Measurements from ENCODE around the gene BACH1. TPM values are rescaled to one million over a fixed set of nuclear protein-coding genes. Genes with fewer than 3 reads are reported as not detected.
"Not testable (repeated sequence)": the region's sequence is repeated elsewhere in the genome, so short reads cannot be mapped to it uniquely, and the experiment has no call there.

Gene BACH1
- total RNA-seq, 1 donor from 2014 or later, result 27.3 TPM

- peak; percentile 47 for DNase-seq (ENCODE audit: low read depth, low spot score)
Measured at GRCh38 chr21:29343519-29343918, 44.8 kb downstream of the BACH1 start.

DNA sequence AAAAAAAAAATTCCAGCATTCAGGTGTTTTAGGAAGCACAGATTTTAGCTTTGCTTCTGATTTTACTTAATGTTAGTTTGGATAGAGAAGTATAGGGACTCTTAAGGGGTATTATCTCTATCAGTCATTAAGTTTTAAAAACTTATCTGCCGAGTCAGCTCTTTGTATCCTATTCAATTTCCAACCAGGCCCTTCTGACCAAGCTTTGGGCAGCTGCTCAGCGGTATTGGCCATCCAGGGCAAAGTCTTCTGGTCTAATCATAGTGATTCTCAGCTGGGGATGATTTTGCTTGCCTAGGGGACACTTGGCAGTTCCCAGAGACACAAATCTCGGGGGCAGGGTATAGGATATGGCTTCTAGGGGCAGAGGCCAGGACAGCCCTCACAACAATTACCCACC, 47.6 kb downstream of the BACH1 start:
- no peak for DNase-seq (ENCODE audit: low read depth, low spot score)

- no peak for DNase-seq (ENCODE audit: low read depth, low spot score)
Measured at GRCh38 chr21:29346771-29347170, 48.0 kb downstream of the BACH1 start.

- no peak for DNase-seq (ENCODE audit: low read depth, low spot score)
Measured at GRCh38 chr21:29347274-29347681, 48.6 kb downstream of the BACH1 start.

- DNase-seq (ENCODE audit: low read depth, low spot score), result no peak
Measured at GRCh38 chr21:29349702-29350101, 51.0 kb downstream of the BACH1 start.

DNA sequence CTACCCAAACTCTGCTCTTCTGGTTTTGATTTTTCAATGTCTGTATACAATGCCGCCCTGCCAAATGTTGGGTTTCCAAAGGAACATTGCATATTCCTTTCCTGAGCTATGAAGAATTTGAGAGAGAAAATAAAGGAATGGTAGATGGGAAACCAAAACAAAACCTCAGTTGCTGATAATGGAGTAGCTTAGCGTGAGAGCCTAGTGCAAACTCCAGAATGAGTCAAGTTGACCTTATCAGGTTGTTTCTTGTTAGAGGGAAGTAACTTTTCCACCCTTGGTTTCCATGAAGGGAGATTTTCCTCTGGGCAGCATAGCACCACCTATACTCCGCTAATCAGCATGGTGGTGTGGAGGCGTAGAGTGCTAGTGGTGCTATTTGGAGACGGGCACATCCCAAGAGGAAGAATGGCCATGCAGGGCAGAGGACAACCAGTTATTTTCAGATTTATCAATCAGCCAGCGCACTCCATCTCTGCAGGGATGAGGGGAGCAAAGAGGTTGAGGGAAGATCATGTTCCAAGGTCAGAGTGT, 51.6 kb downstream of the BACH1 start:
- no peak for DNase-seq (ENCODE audit: low read depth, low spot score)

DNA sequence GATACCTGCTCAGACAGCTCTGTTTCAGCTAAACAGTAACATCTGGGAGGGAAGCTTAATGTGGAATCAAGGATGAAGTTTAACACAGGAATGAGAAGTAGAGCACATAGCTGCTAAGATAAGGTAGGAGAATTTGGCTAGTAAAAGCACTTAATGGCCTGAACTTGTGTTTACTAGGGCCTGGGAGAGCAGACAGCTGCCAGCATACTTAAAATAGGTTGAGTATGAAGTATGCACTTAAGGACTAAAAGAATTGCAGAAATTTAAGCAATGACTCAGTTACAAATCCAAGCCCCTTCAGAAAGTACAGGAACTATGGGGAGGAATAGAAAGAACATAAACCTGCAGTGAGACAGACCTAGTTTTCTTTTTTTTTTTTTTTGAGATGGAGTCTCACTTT, 53.0 kb downstream of the BACH1 start:
- no peak for DNase-seq (ENCODE audit: low read depth, low spot score)

DNA sequence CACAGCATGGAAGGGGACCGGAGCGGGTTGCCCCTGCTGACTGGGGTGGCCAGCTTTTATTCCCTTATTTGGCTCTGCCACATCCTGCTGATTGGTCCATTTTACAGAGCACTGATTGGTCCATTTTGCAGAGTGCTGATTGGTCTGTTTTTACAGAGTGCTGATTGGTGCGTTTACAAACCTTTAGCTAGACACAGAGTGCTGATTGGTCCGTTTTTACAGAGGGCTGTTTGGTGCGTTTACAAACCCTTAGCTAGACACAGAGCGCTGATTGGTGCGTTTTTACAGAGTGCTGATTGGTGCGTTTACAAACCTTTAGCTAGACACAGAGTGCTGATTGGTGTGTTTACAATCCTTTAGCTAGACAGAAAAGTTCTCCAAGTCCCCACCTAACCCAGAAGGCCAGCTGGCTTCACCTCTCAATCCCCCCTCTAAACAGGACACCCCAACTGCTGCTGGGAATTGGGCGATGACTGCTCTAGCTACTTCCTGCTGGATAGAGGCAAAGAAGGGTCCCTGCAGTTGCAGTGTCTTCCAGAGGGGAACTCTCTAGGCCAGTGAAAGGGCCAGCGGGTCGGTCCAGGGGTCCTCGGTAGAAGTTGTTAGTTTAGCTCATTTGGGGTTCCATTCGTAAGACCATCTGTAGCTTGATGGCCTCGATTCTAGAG, 56.5 kb downstream of the BACH1 start:
- not testable (repeated sequence) for DNase-seq (ENCODE audit: low read depth, low spot score)

GRCh38 chr21:29356291-29356690, 57.6 kb downstream of the BACH1 start:
- not testable (repeated sequence) for DNase-seq (ENCODE audit: low read depth, low spot score)

- not testable (repeated sequence) for DNase-seq (ENCODE audit: low read depth, low spot score)
Measured at GRCh38 chr21:29356810-29357209, 58.1 kb downstream of the BACH1 start.

GRCh38 chr21:29359718-29360117, 61.0 kb downstream of the BACH1 start:
- DNase-seq (ENCODE audit: low read depth, low spot score), result no peak

DNA sequence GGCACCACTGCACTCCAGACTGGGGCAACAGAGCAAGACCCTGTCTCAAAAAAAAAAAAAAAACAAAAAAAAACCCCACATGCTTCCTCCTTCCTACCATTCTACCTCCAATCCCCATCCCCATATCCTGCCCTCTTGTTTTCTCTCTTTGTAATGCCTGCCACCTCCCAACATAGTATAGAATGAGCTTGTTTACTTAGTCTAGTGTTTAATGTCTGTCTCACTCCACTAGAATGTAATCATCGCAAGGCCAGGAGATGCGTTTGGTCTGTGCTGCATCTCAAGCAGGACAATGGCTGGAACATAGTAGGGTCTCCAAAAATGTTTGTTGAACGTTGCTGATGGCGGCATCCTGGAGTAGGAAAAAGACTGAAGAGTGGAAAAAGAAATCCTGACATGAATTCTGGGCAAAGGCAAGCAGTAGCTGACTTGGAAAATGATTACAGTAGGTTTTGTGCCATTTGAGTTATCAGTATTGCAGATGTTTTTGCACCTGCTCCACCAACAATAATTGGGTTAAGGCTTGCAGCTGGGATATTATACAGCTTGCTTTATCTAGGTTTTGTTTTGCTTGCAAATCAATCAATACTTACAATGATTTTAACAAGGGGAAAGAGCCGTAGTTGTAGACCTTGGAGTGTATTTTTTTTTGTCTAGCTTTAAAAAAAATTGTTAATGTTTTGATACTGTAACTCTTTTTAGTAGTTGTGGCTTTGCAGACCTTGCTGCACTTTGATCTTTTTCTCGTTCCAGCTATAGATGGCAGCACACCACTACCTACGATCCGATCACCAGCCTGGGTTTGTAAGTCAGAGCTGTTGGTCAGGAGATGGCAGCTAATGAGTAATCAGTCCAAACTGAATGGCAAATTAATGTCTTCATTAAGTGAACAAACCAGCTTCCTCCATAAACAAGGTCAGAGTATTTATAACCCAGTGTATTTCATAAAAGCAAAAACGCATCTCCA, 62.4 kb downstream of the BACH1 start:
- DNase-seq (ENCODE audit: low read depth, low spot score), result no peak

GRCh38 chr21:29362758-29363157, 64.0 kb downstream of the BACH1 start:
- no peak for DNase-seq (ENCODE audit: low read depth, low spot score)

GRCh38 chr21:29365661-29366265, 67.0 kb downstream of the BACH1 start:
- DNase-seq (ENCODE audit: low read depth, low spot score), result no peak

- no peak for DNase-seq (ENCODE audit: low read depth, low spot score)
Measured at GRCh38 chr21:29366532-29366931, 67.8 kb downstream of the BACH1 start.

DNA sequence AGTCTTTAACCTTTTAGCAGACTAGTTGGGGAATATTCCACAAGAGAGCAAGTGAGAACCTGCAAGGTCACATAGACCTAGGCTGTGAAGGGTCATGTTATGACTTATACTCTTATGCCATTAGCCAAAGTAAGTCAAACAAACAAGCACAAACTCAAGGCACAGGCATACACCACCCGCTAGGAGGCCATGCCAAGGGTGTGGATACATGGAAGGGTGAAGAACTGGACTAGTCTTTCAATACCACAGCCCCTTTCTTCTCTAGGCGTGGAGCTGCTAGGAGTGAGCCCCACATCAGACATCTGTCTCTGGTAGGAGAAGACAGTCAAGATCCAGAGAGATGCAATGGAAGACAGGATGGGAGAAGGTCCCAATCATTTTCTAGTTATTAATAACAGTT, 68.6 kb downstream of the BACH1 start:
- no peak for DNase-seq (ENCODE audit: low read depth, low spot score)

- DNase-seq (ENCODE audit: low read depth, low spot score), result no peak
Measured at GRCh38 chr21:29368906-29369305, 70.2 kb downstream of the BACH1 start.

- no peak for DNase-seq (ENCODE audit: low read depth, low spot score)
Measured at GRCh38 chr21:29371464-29371863, 72.7 kb downstream of the BACH1 start.

DNA sequence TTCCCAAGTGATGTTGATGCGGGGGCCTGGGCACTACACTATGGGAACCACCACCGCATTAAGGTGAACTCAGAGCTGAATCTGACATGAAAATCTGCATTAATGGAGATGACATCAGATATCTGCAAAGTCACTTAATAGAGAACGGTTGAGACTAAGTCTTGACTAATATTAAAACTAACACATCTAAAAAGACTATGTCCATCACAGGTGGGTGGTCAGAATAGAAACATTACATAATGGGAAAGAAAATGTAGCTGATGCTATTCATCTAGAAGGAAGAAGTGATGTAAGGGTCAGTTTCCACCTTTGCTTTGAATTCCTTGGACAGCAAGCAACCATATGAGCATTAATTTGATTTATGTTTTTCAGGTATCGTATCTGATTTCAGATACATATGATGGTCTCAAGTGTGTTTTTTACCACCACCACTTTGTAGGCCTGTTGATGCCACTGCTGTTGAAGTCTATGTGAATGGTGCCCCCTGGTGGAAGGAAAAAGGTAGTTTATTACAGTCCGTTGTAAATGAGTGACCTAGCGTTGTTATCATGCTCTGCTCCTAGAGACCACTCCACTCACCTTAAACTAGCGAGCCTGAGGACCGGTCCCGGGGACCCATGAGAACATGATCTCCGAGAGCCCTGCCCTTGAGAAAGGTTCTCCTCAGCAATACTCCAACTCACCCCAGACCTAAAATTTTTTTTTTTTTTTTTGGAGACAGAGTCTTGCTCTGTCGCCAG, 73.5 kb downstream of the BACH1 start:
- DNase-seq (ENCODE audit: low read depth, low spot score), result peak; percentile 35

DNA sequence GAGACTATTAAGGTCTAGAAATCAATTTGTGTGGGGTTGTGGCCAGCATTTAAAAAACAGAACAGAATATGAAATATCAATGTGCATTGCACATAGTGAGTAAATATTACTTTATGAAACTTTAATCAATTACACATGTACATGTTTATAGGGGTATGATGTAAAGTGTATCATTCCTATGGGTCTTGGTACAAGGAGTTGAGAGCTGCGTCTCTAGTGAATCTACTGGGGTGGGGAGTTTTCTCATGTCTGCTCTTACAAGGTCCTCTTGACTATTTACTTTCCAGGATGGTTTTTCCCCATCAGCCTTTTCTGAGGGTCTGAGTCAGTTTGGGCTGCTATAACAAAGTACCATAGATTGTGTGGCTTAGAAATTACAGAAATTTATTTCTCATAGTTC, 75.8 kb downstream of the BACH1 start:
- no peak for DNase-seq (ENCODE audit: low read depth, low spot score)

DNA sequence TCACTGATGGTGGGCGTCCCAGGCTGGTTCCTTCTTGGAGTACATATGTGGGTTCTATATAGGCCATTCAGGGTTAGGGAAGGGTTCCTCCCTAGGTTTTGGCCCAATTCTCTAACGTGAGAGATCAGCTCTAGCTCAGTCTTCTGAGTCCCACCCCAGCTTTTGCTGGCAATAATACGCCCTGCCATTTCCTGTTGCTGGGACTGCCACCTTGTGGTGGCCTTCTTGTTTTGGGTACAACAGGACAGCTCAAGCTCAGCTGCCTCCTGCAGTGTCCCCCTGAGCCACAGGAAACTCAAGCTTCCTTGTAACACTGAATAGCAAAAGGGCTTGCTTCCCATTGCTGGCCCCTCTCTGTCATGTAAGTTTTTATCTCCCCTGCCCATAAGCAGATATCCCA, 77.8 kb downstream of the BACH1 start:
- no peak for DNase-seq (ENCODE audit: low read depth, low spot score)
